Measurements from ENCODE around the gene KNDC1.

KNDC1 gene

DNA sequence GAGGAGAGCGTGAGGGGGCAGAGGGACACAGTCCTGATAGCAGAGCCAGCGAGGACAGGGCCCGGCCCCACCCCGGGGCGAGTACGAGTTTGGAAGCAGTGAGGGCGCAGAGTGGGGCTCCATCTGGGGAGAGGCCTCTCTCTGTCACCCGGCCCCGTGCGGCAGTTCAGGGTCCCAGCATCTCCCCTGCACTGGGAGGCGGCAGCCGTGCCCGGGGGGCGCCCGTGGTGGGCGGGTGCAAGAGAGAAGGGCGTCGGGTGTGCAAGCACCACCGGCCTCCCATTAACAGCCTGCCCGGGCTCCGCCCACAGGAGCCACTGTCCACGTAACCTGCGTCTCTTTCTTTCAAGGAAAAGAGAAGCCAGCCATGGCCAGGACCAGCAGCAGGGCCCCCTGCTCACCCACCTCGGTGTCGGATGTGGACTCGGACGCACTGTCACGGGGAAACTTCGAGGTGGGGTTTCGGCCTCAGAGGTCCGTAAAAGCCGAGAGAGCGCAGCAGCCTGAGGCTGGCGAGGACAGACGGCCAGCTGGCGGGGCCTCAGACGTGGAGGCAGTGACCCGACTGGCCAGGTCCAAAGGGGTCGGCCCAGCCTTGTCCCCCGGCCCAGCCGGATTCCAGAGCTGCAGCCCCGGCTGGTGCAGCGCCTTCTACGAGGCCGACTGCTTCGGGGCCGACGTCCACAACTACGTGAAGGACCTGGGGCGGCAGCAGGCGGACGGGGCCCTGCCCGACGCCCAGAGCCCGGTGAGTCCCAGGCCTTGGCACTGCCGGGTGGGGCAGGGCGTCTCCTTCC, 41.3 kb downstream of the KNDC1 start:
- Histone ChIP-seq H3K4ac (ENCODE audit: low read depth, low read length) (no peak overlapping the region), H3K36me3 (ENCODE audit: control insufficient read depth, insufficient read depth, low read length) (no peaks in the 10 kb centered on the region), H3K18ac (ENCODE audit: low read length) (no peak overlapping the region), H3K79me1 (ENCODE audit: low read length) (no peaks in the 10 kb centered on the region), H2BK15ac (replicated peaks; ENCODE audit: low read depth) (no peak overlapping the region), H3K9ac (ENCODE audit: low read length) (no peak overlapping the region), H4K5ac (ENCODE audit: low read length) (no peak overlapping the region), H3K23ac (ENCODE audit: low read length) (no peak overlapping the region), H2AK5ac (ENCODE audit: low read length) (no peak overlapping the region), H3K4me3 (ENCODE audit: low read length) (no peak overlapping the region), H3K27me3 (ENCODE audit: insufficient read depth, low read length, poor library complexity) (no peaks in the 10 kb centered on the region), H3K4me1 (ENCODE audit: control insufficient read depth, low read depth, low read length) (no peaks in the 10 kb centered on the region), H3K27ac (ENCODE audit: low read depth, low read length) (no peak overlapping the region), H3K56ac (ENCODE audit: low read length) (no peak overlapping the region), H4K8ac (ENCODE audit: low read depth, low read length) (no peak overlapping the region), H2BK120ac (ENCODE audit: low read depth, low read length) (no peak overlapping the region), H3K79me2 (ENCODE audit: control insufficient read depth, insufficient read depth, low read length) (no peaks in the 10 kb centered on the region), H3K4me2 (ENCODE audit: low read length) (no peak overlapping the region), H2BK5ac (ENCODE audit: low read length) (no peak overlapping the region)
- no peak for DNase-seq
- no CpG with 5 or more reads among the region's 57 CpGs for WGBS (ENCODE audit: extremely low coverage, insufficient coverage, low lambda C conversion rate)

DNA sequence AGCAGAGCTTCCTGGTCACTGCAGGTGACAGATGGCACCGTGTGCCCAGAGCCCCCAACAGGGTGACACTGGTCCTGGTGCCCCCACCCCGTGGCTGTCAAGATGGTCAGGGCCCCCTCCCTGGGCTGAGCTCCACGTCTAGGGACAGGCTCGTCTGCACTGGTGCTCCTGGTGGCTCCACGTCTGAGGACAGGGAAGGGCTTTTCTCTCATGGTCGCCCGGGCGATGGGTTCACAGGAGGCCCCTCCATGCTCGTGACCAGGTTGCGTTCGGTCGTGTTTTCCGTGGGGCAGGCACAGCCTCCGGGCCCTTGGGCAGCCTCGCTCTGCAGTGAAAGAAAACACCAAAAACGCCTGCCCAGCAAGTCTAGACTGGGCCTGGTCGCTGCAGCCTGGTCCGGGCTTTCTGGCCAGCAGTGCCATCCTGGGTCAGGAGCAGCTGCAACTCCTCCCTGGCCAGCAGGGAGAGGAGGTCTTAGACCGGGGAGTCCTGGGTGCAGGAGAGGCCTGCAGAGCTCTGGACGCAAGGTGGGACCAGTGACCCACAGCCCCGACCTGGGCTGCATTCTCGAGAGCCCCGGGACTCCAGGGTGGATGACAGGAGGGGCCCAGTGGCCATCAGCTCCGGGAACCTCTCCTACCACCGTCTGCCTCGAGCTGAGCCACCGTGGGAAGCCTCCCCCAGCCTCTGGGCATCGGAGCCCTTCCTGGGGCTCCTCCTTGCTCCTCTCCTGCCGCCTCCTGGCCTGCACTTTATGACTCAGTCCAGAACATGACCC, 42.1 kb downstream of the KNDC1 start:
- no peaks in the 10 kb centered on the region for H3K4me1 ChIP-seq (ENCODE audit: control insufficient read depth, low read depth, low read length)
- no peak overlapping the region for H3K4ac ChIP-seq (ENCODE audit: low read depth, low read length)
- no peaks in the 10 kb centered on the region for H3K27me3 ChIP-seq (ENCODE audit: insufficient read depth, low read length, poor library complexity)
- no peak for DNase-seq
- H4K8ac ChIP-seq (ENCODE audit: low read depth, low read length) = no peak overlapping the region
- H3K4me3 ChIP-seq (ENCODE audit: low read length) = no peak overlapping the region
- no peak overlapping the region for H4K5ac ChIP-seq (ENCODE audit: low read length)
- H2BK120ac ChIP-seq (ENCODE audit: low read depth, low read length) = no peak overlapping the region
- H3K56ac ChIP-seq (ENCODE audit: low read length) = no peak overlapping the region
- H3K18ac ChIP-seq (ENCODE audit: low read length) = no peak overlapping the region
- H3K23ac ChIP-seq (ENCODE audit: low read length) = no peak overlapping the region
- H2BK15ac ChIP-seq (replicated peaks; ENCODE audit: low read depth) = no peak overlapping the region
- H3K79me2 ChIP-seq (ENCODE audit: control insufficient read depth, insufficient read depth, low read length) = no peaks in the 10 kb centered on the region
- H3K79me1 ChIP-seq (ENCODE audit: low read length) = no peaks in the 10 kb centered on the region
- no peak overlapping the region for H3K4me2 ChIP-seq (ENCODE audit: low read length)
- no peaks in the 10 kb centered on the region for H3K36me3 ChIP-seq (ENCODE audit: control insufficient read depth, insufficient read depth, low read length)
- H3K9ac ChIP-seq (ENCODE audit: low read length) = no peak overlapping the region
- WGBS (ENCODE audit: extremely low coverage, insufficient coverage, low lambda C conversion rate) = no CpG with 5 or more reads among the region's 29 CpGs
- no peak overlapping the region for H2BK5ac ChIP-seq (ENCODE audit: low read length)
- no peak overlapping the region for H3K27ac ChIP-seq (ENCODE audit: low read depth, low read length)
- H2AK5ac ChIP-seq (ENCODE audit: low read length) = no peak overlapping the region

- Histone ChIP-seq H3K56ac (ENCODE audit: low read length) (no peak overlapping the region), H3K79me1 (ENCODE audit: low read length) (no peaks in the 10 kb centered on the region), H3K79me2 (ENCODE audit: control insufficient read depth, insufficient read depth, low read length) (no peaks in the 10 kb centered on the region), H4K8ac (ENCODE audit: low read depth, low read length) (no peak overlapping the region), H2AK5ac (ENCODE audit: low read length) (no peak overlapping the region), H3K18ac (ENCODE audit: low read length) (no peak overlapping the region), H2BK15ac (replicated peaks; ENCODE audit: low read depth) (no peak overlapping the region), H3K4ac (ENCODE audit: low read depth, low read length) (no peak overlapping the region), H2BK120ac (ENCODE audit: low read depth, low read length) (no peak overlapping the region), H2BK5ac (ENCODE audit: low read length) (no peak overlapping the region), H4K5ac (ENCODE audit: low read length) (no peak overlapping the region), H3K4me3 (ENCODE audit: low read length) (no peak overlapping the region), H3K36me3 (ENCODE audit: control insufficient read depth, insufficient read depth, low read length) (no peaks in the 10 kb centered on the region), H3K27ac (ENCODE audit: low read depth, low read length) (no peak overlapping the region), H3K27me3 (ENCODE audit: insufficient read depth, low read length, poor library complexity) (no peaks in the 10 kb centered on the region), H3K9ac (ENCODE audit: low read length) (no peak overlapping the region), H3K4me2 (ENCODE audit: low read length) (no peak overlapping the region), H3K4me1 (ENCODE audit: control insufficient read depth, low read depth, low read length) (no peaks in the 10 kb centered on the region), H3K23ac (ENCODE audit: low read length) (no peak overlapping the region)
- no CpG with 5 or more reads among the region's 62 CpGs for WGBS (ENCODE audit: extremely low coverage, insufficient coverage, low lambda C conversion rate)
- no peak for DNase-seq
Observed at GRCh38 chr10:133202778-133203651, 43.0 kb downstream of the KNDC1 start.

DNA sequence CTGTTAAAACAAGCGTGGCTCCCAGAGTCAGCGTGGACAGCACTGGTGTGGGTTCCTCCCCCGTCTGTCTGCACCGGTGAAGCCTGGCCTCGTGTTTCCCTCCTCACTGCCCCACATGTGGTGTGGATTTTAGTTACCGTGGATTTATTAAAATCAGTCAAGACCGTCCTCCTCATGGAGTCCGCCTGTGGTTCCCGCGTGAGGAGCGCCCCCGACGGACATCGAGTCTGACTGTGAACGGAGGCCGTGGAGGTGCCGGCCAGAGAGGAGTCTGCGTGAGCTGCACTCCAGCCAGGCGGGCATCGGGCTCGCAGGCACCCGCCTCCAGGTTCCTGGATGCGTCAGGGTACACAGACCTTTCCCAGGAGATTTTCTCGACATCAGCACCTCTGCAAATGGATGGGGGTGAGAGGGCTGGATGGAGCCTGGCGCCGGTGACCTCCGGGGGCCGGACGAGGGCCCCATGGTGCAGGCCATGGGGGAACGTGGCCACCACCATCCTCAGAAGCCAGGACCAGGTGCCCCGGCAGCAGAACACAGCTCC, 43.7 kb downstream of the KNDC1 start:
- no peak overlapping the region for H2BK5ac ChIP-seq (ENCODE audit: low read length)
- H3K36me3 ChIP-seq (ENCODE audit: control insufficient read depth, insufficient read depth, low read length) = no peaks in the 10 kb centered on the region
- no peaks in the 10 kb centered on the region for H3K4me1 ChIP-seq (ENCODE audit: control insufficient read depth, low read depth, low read length)
- H3K4ac ChIP-seq (ENCODE audit: low read depth, low read length) = no peak overlapping the region
- H3K18ac ChIP-seq (ENCODE audit: low read length) = no peak overlapping the region
- H2AK5ac ChIP-seq (ENCODE audit: low read length) = no peak overlapping the region
- no peak overlapping the region for H3K27ac ChIP-seq (ENCODE audit: low read depth, low read length)
- no peak overlapping the region for H3K56ac ChIP-seq (ENCODE audit: low read length)
- DNase-seq = no peak
- no peak overlapping the region for H3K4me2 ChIP-seq (ENCODE audit: low read length)
- H3K4me3 ChIP-seq (ENCODE audit: low read length) = no peak overlapping the region
- no peaks in the 10 kb centered on the region for H3K79me1 ChIP-seq (ENCODE audit: low read length)
- no CpG with 5 or more reads among the region's 31 CpGs for WGBS (ENCODE audit: extremely low coverage, insufficient coverage, low lambda C conversion rate)
- no peak overlapping the region for H3K23ac ChIP-seq (ENCODE audit: low read length)
- H4K8ac ChIP-seq (ENCODE audit: low read depth, low read length) = no peak overlapping the region
- H4K5ac ChIP-seq (ENCODE audit: low read length) = no peak overlapping the region
- no peak overlapping the region for H3K9ac ChIP-seq (ENCODE audit: low read length)
- no peak overlapping the region for H2BK15ac ChIP-seq (replicated peaks; ENCODE audit: low read depth)
- no peaks in the 10 kb centered on the region for H3K27me3 ChIP-seq (ENCODE audit: insufficient read depth, low read length, poor library complexity)
- H3K79me2 ChIP-seq (ENCODE audit: control insufficient read depth, insufficient read depth, low read length) = no peaks in the 10 kb centered on the region
- H2BK120ac ChIP-seq (ENCODE audit: low read depth, low read length) = no peak overlapping the region

GRCh38 chr10:133204226-133205015, 44.4 kb downstream of the KNDC1 start:
- no peaks in the 10 kb centered on the region for H3K36me3 ChIP-seq (ENCODE audit: control insufficient read depth, insufficient read depth, low read length)
- H3K4me1 ChIP-seq (ENCODE audit: control insufficient read depth, low read depth, low read length) = no peaks in the 10 kb centered on the region
- no peak overlapping the region for H3K23ac ChIP-seq (ENCODE audit: low read length)
- no peak overlapping the region for H3K56ac ChIP-seq (ENCODE audit: low read length)
- H3K4me3 ChIP-seq (ENCODE audit: low read length) = no peak overlapping the region
- H3K79me1 ChIP-seq (ENCODE audit: low read length) = no peaks in the 10 kb centered on the region
- H2BK120ac ChIP-seq (ENCODE audit: low read depth, low read length) = no peak overlapping the region
- no peak overlapping the region for H3K4me2 ChIP-seq (ENCODE audit: low read length)
- H2BK5ac ChIP-seq (ENCODE audit: low read length) = no peak overlapping the region
- no peak overlapping the region for H2BK15ac ChIP-seq (replicated peaks; ENCODE audit: low read depth)
- no peak overlapping the region for H3K9ac ChIP-seq (ENCODE audit: low read length)
- no peak overlapping the region for H4K5ac ChIP-seq (ENCODE audit: low read length)
- H3K27me3 ChIP-seq (ENCODE audit: insufficient read depth, low read length, poor library complexity) = no peaks in the 10 kb centered on the region
- H3K27ac ChIP-seq (ENCODE audit: low read depth, low read length) = no peak overlapping the region
- no peak for DNase-seq
- no peak overlapping the region for H3K4ac ChIP-seq (ENCODE audit: low read depth, low read length)
- H3K18ac ChIP-seq (ENCODE audit: low read length) = no peak overlapping the region
- no peak overlapping the region for H4K8ac ChIP-seq (ENCODE audit: low read depth, low read length)
- H3K79me2 ChIP-seq (ENCODE audit: control insufficient read depth, insufficient read depth, low read length) = no peaks in the 10 kb centered on the region
- WGBS (ENCODE audit: extremely low coverage, insufficient coverage, low lambda C conversion rate) = no CpG with 5 or more reads among the region's 38 CpGs
- H2AK5ac ChIP-seq (ENCODE audit: low read length) = no peak overlapping the region
